H1 (cell line): ENCODE measurements around the gene MYPN. TPM values are rescaled to one million over a fixed set of nuclear protein-coding genes. Genes with fewer than 3 reads are reported as not detected.

Source experiments
- CTBP2 ChIP-seq: IDR thresholded peaks from 2 replicates; pipeline ENCODE4 v1.7.0; 2011; ENCODE audit warnings: borderline replicate concordance, mild to moderate bottlenecking, moderate library complexity, mixed read lengths, low read length; ENCODE audit not compliant: insufficient read depth, insufficient read length
- SP1 ChIP-seq: IDR thresholded peaks from 2 replicates; pipeline ENCODE4 v1.6.1; 2011; ENCODE audit warnings: low read depth, low read length
- polyA plus RNA-seq, 7 experiments: library from polyadenylated mRNA; depleted of rRNA in 3 of 7; stranded (reverse) in 5 of 7; unstranded in 2 of 7; fragments of >200 nt in 5 of 7; fragments of 200-250 nt in 2 of 7; gene quantifications; 1 replicate in 5 of 7; 2 replicates in 1 of 7; 4 replicates in 1 of 7; pipeline versions ENCODE4 v1.2.1 to v1.2.3, GENCODE V29; 2011 to 2013; ENCODE audit warnings: missing spikeins in 2 of 7, mixed read lengths in 2 of 7
- total RNA-seq: library from RNA; stranded (reverse); fragmentation: NEBNext Ultra II Directional; extraction: Animal tissue kit (Norgen Biotek cat#: 25700); gene quantifications from 2 replicates; pipeline ENCODE4 v1.2.1, GENCODE V29; 2021
- TF ChIP-seq, protein P1 (sequence below): fragments of 300-600 bp; sonication (generic); IDR thresholded peaks from 2 replicates; pipeline ENCODE4 v1.7.1; 2012; ENCODE audit warnings: low read length, moderate library complexity, mild to moderate bottlenecking, inconsistent platforms; ENCODE audit not compliant: insufficient replicate concordance

The MYPN gene
- total and polyA plus RNA-seq, 2 of the 8 experiments (the other 6 are each of a cell fraction or from before 2014, with no cell fraction given) = not detected

DNA sequence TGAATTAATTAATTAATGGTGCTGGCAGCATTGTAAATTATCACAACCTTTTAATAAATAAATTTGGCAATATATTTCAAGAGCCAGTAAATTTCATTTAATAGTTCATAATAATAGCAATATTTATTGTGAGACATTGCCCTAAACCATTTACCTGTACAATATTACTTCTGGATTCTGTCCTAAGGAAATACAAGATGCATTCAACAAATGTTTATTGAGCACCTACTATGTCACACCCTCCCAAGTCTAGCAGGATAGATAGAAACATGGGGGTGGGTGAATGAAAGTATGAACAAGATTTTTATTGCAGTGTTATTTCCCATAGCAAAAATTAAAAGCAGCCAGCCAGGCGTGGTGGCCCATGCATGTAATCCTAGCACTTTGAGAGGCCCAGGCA lies 29.9 kb upstream of the MYPN start (continued):
- TF ChIP-seq, protein P1, sequence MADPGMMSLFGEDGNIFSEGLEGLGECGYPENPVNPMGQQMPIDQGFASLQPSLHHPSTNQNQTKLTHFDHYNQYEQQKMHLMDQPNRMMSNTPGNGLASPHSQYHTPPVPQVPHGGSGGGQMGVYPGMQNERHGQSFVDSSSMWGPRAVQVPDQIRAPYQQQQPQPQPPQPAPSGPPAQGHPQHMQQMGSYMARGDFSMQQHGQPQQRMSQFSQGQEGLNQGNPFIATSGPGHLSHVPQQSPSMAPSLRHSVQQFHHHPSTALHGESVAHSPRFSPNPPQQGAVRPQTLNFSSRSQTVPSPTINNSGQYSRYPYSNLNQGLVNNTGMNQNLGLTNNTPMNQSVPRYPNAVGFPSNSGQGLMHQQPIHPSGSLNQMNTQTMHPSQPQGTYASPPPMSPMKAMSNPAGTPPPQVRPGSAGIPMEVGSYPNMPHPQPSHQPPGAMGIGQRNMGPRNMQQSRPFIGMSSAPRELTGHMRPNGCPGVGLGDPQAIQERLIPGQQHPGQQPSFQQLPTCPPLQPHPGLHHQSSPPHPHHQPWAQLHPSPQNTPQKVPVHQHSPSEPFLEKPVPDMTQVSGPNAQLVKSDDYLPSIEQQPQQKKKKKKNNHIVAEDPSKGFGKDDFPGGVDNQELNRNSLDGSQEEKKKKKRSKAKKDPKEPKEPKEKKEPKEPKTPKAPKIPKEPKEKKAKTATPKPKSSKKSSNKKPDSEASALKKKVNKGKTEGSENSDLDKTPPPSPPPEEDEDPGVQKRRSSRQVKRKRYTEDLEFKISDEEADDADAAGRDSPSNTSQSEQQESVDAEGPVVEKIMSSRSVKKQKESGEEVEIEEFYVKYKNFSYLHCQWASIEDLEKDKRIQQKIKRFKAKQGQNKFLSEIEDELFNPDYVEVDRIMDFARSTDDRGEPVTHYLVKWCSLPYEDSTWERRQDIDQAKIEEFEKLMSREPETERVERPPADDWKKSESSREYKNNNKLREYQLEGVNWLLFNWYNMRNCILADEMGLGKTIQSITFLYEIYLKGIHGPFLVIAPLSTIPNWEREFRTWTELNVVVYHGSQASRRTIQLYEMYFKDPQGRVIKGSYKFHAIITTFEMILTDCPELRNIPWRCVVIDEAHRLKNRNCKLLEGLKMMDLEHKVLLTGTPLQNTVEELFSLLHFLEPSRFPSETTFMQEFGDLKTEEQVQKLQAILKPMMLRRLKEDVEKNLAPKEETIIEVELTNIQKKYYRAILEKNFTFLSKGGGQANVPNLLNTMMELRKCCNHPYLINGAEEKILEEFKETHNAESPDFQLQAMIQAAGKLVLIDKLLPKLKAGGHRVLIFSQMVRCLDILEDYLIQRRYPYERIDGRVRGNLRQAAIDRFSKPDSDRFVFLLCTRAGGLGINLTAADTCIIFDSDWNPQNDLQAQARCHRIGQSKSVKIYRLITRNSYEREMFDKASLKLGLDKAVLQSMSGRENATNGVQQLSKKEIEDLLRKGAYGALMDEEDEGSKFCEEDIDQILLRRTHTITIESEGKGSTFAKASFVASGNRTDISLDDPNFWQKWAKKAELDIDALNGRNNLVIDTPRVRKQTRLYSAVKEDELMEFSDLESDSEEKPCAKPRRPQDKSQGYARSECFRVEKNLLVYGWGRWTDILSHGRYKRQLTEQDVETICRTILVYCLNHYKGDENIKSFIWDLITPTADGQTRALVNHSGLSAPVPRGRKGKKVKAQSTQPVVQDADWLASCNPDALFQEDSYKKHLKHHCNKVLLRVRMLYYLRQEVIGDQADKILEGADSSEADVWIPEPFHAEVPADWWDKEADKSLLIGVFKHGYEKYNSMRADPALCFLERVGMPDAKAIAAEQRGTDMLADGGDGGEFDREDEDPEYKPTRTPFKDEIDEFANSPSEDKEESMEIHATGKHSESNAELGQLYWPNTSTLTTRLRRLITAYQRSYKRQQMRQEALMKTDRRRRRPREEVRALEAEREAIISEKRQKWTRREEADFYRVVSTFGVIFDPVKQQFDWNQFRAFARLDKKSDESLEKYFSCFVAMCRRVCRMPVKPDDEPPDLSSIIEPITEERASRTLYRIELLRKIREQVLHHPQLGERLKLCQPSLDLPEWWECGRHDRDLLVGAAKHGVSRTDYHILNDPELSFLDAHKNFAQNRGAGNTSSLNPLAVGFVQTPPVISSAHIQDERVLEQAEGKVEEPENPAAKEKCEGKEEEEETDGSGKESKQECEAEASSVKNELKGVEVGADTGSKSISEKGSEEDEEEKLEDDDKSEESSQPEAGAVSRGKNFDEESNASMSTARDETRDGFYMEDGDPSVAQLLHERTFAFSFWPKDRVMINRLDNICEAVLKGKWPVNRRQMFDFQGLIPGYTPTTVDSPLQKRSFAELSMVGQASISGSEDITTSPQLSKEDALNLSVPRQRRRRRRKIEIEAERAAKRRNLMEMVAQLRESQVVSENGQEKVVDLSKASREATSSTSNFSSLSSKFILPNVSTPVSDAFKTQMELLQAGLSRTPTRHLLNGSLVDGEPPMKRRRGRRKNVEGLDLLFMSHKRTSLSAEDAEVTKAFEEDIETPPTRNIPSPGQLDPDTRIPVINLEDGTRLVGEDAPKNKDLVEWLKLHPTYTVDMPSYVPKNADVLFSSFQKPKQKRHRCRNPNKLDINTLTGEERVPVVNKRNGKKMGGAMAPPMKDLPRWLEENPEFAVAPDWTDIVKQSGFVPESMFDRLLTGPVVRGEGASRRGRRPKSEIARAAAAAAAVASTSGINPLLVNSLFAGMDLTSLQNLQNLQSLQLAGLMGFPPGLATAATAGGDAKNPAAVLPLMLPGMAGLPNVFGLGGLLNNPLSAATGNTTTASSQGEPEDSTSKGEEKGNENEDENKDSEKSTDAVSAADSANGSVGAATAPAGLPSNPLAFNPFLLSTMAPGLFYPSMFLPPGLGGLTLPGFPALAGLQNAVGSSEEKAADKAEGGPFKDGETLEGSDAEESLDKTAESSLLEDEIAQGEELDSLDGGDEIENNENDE = no peak
- TF ChIP-seq CTBP2 (no peak), SP1 (no peak)
